ENCODE measurements around the gene PTPRN2.
"Not testable (repeated sequence)": the region's sequence is repeated elsewhere in the genome, so short reads cannot be mapped to it uniquely, and the experiment has no call there.

The PTPRN2 gene

DNA sequence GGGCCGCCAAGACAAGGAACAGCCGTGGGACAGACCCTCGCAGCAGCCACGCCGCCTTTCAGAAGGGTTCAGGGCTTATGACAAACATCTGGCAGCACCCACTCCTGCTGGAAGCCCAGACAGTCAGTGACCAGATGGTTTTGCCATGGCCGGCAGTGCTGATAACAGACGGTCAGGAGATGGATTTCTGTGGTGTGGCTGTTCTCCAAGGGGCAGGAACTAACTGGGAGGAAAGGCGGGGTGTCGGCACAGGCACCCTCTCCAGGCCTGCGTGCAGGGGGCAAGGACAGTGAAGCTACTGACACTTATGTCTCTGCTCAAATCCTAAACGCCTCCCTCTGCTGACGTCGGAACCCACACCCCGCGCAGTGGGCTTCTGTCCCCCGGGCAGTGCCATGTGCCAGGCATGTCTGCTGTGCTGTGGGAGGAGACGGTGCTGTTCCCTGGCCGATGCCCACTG lies 834.8 kb downstream of the PTPRN2 start:
- DNase-seq: no peak

DNA sequence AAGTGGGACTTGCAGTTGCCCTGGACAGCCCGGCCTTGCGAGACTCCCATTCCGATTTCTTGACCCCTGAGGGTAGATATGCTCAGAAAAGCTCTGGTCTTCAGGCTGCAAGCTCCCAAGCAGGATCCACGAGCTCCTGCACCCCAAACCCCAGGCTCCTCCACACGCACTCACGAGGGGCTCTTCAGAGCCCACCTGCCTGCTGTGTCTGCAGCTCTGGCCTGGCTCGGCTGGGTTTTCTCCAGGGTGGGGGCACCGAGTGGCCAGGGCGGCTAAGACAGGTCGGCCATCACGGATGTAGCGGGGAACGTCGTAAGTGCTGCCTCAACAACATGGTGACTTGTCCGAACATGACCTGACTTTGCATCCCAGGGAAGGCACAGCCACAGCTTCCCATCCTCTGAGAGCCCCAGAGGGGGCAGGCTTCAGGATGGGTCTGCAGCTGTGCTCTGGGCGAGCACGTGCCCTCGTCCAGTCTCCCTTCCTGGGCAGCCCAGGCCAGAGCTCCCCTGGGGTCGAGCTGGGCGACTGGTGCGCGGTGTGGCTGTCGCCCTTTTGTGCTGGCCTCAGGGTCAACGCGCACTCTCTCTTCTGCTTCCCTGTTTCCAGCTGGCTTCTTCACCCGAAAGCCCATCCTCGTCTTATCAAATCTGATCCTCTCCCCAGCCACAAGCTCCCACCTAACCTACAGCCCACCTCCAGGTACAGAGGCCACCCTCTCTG lies 835.5 kb downstream of the PTPRN2 start:
- DNase-seq: no peak

DNA sequence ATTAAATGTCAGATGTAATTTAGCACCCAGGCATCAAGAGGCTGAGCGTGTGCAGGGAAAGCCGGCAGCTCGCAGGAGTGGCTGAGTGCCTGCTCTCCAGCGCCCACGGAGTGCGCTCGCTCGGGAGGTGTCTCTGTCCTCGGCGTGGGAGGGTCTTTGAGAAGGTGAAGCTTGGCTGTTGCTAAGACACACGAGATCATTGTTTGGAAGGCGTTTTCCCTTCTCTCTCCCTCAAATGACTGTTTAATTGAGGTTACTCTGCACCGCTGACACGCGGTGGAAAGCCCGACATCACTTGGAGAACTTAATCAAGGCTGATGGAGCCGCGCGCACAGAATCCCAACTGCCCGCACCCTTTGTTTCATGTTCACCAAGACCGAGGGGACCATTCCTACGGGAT lies 836.2 kb downstream of the PTPRN2 start:
- no peak for DNase-seq

DNA sequence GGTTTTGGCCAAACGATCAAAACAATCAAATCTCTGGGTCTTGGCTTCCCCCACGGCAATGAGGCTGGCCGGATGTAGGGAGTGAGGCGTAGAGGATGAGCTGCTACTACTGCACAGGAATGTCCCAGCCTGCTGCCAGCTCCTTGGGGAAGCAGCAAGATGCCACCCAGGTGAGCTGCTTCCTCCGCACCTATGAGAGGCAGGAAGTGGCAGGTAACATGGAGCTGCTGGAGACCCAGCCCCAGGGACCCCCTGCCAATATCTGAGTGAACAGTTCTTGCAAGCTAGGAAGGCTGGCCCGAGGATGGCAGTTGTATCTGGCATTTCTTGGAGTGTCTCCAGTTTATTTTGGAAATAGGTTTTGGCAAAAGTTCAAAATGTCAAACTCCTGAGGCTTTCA lies 837.3 kb downstream of the PTPRN2 start:
- DNase-seq: no peak

DNA sequence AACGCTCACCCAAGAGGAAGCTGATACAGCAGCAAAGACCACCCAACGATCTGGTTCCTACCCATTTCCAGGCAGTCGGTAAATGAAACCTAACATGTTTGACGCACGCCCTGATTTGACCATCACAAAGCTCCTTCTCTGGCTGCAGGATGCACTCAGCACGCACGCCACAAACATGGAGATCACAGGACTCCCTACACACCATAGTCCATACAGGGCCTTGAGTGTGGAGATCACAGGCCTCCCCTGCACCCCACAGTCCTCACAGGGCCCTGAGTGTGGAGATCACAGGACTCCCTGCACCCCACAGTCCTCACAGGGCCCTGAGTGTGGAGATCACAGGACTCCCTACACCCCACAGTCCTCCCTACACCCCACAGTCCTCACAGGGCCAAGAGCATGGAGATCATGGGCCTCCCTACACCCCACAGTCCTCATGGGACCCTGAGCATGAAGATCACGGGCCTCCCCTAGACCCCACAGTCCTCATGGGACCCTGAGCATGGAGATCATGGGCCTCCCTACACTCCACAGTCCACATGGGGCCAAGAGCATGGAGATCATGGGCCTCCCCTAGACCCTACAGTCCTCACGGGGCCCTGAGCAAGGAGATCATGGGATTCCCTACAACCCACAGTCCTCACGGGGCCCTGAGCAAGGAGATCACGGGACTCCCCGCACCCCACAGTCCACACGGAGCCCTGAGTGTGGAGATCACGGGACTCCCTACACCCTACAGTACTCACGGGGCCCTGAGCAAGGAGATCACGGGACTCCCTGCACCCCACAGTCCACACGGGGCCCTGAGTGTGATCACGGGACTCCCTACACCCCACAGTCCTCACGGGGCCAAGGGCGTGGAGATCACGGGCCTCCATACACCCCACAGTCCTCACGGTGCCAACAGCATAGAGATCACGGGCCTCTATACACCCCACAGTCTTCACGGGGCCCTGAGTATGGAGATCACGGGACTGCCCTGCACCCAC lies 841.6 kb downstream of the PTPRN2 start:
- DNase-seq: no peak

DNA sequence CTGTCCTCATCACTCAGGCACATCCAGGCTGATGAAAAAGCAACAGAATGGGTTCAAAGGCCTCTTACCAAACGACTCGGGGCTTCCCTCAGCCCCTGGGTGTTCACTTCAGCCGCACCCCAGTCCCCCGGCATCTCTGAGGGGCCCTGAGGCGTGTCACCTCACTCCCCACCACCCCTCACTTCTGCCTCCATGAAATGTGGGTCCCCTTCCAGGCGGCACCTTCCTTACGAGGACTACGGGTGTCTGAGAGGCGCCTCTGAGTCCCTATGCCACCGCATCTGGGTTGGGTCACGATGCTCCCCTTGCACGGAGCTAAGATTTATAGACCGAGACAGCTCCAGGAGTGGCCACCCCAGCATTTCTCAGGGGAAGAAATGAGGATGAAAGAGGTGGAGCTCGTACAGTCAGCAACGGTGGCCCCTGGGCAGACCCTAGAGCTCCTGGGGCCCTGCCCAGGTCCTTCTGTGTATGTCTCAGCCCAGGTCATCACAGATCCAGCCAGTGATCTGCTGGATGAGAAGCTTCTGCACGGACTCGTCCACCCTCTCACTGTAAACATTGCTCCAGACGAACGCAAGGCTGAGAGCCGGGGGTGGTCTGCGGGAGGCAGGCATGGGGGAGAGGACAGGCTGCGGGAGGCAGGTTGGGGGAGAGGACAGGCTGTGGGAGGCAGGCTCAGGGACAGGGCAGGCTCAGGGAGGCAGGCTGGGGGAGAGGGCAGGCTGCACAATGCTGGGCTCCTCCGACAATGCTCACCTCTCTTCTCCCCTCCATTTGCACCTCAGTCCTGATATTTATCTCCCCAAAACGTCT lies 842.6 kb downstream of the PTPRN2 start:
- DNase-seq: no peak

DNA sequence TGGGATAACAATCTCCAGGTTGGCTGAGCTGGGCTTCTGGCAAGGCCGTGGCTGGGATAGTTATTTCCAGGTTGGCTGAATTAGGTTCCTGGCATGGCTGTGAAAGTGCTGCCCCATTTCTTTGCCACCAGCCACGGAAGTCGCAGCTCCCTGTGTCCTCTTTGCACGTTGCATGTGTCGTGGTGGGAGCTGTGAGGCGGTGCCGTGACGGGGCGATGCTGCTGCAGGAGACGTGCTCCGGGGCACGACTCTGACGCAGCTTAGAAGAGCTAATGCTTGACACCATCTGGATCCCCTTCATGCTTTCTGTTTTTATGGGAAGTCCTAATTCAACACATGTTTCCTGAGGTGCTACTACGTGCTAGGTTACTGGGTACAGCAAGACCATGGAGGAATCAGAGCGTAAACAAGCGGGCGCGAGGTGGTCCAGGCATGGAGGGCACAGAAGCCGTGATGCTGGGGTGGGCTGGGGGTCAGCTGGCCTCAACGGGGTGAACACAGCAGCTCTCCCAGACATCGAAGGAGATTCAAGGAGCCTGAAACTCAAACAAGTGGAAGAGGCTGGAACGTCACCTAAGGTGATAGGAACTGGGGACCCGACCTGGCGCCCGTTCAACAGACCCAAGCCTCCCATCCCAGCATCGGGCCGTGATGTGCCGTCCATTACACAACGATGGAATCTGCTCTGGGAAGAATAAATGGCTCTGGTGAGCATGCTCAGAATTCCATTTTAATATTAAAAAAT lies 843.7 kb downstream of the PTPRN2 start:
- no peak for DNase-seq

DNA sequence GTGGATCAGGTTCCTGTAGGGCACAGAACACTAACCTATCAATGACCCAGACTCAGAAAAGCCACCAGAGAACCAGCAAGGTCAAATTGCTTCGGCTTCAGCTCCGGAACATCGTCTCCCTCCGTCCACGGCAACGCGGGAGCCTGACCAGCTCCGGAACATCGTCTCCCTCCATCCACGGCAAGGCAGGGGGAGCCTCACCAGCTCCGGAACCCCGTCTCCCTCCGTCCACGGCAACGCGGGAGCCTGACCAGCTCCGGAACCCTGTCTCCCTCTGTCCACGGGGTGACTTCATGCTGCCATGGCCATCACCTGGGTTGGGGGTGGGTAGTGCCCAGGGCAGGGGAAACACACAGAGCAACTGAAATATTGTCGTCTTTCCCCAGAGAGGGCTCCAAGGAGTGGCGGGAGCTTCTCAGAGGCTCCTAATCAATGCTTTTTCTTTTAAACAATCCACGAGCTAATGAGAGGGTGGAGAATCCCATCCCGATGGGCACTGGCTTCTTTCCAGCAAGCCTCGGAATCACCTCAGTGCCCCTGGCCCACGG lies 847.3 kb downstream of the PTPRN2 start:
- no peak for DNase-seq

DNA sequence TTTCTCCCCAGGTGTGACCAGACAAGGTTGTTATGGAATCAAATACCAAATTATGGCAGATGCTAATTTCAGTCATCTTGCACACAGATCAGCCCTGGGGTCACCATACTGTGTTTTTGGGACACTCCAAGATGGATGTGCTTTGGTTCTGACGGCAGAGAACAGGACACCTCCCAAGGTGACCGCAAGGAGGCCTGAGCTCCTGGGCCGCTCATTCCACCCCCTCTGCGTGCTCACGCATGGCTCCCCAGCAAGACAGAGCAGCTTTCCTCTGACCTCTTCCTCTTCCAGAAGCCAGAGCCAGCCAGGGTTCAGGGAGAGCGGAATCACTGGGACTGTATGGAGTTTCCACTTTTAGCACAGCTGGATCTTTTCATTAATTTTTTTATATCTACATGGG lies 848.0 kb downstream of the PTPRN2 start:
- no peak for DNase-seq

DNA sequence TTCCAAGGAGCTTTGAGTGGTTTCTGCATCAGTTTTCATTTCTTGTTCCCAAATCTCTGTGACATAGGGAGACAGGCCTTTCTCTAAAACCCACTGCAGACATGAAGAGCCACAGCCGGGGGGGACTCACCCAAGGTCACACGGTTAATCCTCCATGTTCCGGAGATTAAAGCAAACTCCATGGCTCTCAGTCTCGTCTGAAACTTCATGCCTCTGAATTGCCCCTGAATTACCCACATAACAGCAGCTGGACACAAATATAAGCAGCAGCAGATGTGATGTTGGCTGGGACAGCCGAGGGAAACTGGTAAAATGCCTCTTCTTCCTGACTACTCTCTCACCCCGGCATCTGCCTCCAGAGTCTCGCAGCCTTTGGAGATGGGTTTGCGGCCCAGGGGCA lies 848.6 kb downstream of the PTPRN2 start:
- no peak for DNase-seq

DNA sequence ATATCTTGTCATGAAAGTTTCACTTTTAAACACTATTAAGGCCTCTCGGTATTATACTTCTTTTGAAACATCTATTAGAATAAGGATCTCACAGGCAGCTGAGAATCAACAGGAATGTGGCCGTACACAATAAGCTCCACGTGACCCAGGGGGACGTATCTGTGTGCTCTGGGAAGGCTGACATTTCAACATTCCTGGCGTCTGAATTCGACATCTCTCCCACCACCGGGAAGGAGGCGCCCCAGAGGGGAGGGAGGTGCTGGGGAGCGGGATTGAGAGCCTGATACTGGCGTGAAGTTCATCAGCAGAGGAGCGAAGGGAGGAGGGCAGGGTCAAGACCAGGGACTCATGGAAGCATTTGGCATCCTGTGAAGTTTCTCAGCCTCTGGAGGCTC lies 849.6 kb downstream of the PTPRN2 start:
- no peak for DNase-seq

DNA sequence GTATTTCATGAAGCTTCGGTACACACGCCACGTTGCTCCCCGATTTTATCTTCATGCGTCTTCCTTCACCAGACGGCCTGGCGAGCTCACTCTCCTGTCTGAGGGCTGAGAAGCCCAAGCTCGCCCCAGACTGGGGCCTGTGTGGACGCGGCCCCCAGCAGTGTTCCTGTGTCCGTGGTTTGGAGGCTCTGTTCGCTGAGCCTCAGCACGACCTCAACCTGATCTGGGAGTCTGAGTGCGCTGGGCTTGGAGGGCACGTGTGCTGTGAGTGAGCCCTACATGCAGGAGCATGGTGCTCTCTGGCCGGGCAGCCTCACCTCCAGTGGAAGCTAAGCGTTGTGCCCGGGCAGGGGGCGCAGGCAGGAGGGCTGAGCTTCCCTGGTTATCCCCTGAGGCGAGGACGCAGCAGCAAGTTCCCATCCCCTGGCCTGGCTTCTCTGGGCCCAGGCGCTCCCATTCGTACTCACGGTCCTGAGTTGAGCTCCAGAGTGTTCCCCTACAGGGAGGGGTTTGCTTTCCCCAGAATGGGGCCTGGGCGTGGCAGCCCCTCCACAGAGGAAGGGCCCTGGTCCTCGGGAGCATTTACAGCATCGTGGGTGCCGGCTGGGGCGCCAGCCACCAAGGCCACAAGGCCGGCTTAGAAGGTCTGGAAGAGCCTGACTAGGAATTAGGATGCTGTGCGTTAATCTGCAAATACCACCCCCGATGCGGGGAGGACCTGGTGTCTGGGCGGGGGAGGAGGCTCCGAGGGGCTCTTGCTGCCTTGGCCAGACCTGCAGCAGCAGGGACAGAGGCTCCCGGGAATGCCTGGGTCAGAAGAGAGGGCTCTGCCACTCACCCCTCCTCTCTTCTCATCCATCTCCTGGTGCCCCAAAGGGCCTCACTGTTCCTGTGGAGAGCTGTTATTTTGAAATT lies 850.2 kb downstream of the PTPRN2 start:
- no peak for DNase-seq

DNA sequence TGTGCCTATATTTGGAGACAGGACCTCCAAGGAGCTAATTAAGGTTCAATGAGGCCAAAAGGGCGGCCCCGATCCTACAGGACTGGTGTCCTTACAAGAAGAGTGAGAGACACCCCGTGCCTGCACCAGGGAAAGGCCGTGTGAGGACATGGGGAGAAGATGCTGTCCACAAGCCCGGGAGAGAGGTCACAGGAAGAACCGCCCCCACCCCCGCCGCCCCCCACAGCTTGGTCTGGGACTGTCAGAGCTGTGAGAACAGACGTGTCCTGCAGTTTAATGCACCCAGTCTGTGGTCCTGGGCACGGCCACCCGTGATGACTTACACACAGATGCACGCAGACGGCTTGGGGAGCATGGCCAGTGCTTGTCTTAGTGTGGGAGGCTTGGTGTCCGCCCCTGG lies 851.3 kb downstream of the PTPRN2 start:
- no peak for DNase-seq

DNA sequence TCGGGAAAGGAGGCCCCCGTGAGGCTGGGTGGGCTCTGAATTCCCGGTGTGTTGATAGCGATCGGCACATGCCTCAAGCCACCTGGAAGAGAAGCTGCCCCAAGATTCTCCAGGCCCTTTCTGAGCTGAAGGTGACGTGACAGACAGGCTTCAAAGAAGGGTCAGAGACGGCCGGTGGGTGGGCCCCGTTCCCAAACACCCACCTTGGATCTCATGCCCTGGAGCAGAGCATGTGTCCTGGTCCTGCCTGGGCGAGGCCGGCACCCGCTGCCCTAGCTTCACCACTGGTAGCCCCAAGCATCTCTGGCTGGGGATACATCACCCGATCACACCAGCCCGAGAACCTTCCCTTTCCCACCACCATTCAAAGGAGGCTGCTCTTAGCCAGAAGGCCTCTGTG lies 851.8 kb downstream of the PTPRN2 start:
- no peak for DNase-seq

DNA sequence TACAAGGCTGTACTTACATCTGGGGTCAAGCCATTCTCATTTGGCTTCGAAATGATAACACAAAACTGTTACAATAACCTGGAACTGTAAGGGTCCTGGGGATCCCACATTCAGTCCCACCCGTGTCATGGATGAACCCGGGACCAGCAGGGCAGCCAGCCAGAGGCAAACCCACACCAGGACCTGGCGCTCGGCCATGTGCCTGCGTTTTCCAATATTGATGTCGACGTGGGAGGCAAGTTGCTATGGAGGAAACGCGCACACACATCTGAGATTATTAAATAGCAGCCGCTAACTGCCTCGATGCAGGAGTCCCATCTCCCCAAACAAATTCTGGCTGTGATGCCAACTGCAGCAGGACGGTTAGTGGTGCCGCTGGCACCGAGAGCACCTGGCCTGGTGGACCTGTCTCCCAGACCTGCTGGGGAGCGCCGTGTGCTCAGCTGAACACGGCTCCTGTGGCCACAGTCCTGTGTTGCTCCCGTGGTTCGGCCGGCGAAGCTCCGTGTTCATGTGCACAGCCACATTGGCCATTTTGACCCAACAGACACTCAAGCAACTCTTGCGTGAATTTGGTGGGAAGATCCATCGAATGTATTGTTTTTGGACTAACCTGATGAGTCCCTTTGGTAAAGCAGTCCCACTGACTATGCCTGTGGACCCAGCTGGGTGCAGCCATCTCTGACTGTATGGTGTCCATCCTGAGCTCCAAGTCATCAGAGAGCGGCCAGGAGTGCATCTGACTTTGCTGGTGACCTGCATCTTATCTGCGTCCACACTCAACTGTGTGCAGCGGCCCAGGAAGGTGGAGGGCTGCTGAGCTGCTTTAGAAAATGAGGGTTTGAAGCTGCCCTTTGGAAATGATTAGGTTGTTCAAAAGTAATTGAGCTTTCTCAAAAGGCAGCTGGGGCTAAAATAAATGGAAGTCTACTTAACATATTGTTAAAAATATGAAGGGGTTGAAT lies 852.7 kb downstream of the PTPRN2 start:
- no peak for DNase-seq

DNA sequence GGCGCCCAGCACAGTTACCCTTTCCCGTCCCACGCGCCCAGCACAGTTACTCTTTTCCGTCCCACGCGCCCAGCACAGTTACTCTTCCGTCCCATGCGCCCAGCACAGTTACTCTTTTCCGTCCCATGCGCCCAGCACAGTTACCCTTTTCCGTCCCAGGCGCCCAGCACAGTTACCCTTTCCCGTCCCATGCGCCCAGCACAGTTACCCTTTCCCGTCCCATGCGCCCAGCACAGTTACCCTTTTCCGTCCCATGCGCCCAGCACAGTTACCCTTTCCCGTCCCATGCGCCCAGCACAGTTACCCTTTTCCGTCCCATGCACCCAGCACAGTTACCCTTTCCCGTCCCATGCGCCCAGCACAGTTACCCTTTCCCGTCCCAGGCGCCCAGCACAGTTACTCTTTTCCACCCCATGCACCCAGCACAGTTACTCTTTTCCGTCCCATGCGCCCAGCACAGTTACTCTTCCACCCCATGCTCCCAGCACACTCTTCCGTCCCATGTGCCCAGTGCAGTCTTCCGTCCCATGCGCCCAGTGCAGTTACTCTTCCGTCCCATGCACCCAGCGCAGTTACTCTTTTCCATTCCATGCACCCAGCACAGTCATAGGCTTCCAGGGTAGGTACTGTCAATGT lies 853.7 kb downstream of the PTPRN2 start:
- DNase-seq: not testable (repeated sequence)

DNA sequence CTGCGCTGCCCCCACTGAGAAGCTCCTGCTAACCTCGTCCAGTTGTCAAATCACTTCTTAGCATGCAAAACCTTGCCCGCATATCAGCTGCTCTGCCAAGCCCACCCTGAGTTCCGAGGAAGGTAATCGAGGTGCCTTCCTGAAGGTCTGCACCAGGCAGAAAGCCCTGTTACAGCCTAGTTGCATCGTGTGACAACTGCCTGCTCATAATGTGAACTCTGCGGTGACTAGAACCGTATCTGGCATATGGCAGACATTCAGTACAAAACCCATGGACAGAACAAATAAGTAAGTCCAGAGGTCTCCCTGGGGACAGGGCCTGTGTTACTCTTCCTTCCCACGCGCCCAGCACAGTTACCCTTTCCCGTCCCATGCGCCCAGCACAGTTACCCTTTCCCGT lies 856.5 kb downstream of the PTPRN2 start:
- DNase-seq: no peak

DNA sequence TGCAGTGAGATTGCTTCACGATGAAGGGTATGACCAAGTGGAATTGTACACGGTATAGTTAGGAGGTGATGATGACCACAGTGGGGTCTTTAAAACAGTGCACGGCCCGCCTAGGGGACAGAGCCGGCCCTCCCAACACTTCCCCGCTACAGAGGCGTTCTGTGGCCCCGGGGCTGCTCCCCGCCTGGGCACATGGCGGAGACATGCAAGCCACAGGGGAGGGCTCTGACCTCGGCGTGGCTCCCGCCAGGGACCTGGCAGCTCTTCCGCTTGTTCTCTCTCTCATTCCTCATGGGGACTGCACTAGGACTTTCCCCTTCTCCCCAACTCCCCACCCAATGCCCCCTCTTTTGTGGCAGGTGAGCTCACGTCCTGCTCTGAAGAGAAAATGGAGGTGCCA lies 857.0 kb downstream of the PTPRN2 start:
- no peak for DNase-seq

DNA sequence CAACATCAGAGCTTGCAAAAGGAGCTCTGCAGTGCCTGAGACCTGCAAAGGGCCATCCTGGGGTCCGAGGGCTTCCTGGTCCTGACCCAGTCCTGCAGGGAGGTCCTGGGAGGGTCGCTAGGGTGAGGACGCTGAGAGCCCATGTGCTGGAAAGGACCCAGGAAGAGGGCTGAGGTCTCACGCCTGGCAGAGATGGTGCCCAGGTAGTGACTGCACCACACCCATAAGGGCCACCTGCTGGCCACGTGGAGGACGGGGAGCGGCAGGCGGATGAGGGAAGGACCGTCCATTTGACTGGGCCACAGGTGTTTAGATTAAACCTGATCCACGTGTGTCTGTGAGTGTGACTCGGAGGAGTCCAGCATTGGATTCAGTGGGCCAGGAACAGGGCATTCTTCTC lies 858.1 kb downstream of the PTPRN2 start:
- DNase-seq: no peak
